GM10248 (cell line): ENCODE measurements around the gene MZF1.
"Not testable (repeated sequence)": the region's sequence is repeated elsewhere in the genome, so short reads cannot be mapped to it uniquely, and the experiment has no call there.

ENCODE experiments used
- CTCF ChIA-PET: fragments of 300-600 bp; sonication (Branson Sonifier 250); formaldehyde crosslinking; extraction: SDS; loops from one replicate; lab custom pipeline; 2021; ENCODE audit warnings: antibody characterized with exemption; lab: Yijun Ruan, JAX
- POLR2A ChIA-PET: fragments of 350-650 bp; sonication (Branson Sonifier 250); formaldehyde crosslinking; extraction: SDS; loops from one replicate; lab custom pipeline; 2020; ENCODE audit warnings: antibody characterized with exemption; lab: Yijun Ruan, JAX
- DNase-seq: peaks from one replicate; pipeline ENCODE4 v3.0.0; 2012; ENCODE audit errors: extremely low spot score
- CTCF ChIP-seq: IDR thresholded peaks from 2 replicates; pipeline ENCODE4 v1.5.1; 2012; ENCODE audit warnings: mild to moderate bottlenecking, low read depth; ENCODE audit errors: extremely low read depth, missing control alignments, control extremely low read depth

MZF1 gene

GRCh38 chr19:58546019-58546530, 27.1 kb downstream of the MZF1 start:
- POLR2A ChIA-PET, result interaction anchor here (0.9 to 2.9 kb wide), 2 partner anchors 8 to 29 kb away, joined by 3 to 32 read pairs; partner anchors contain the start of gene CHMP2A
- no peak for DNase-seq
- CTCF ChIA-PET, result interaction anchor here (2.2 to 2.3 kb wide), 2 partner anchors 8 to 32 kb away, joined by 9 to 12 read pairs; partner anchors contain the start of gene CHMP2A
- no peak for TF ChIP-seq CTCF

GRCh38 chr19:58545286-58546018, 27.7 kb downstream of the MZF1 start:
- POLR2A ChIA-PET, result interaction anchor here (0.9 to 2.9 kb wide), 3 partner anchors 9 to 30 kb away, joined by 3 to 32 read pairs (median 3); partner anchors contain the start of gene CHMP2A
- no peak for TF ChIP-seq CTCF
- DNase-seq, result no peak
- CTCF ChIA-PET, result interaction anchor here (2.2 to 2.3 kb wide), 2 partner anchors 9 to 31 kb away, joined by 9 to 12 read pairs; partner anchors contain the start of gene CHMP2A

- CTCF ChIA-PET, result interaction anchor here (1.9 to 2.3 kb wide), 2 partner anchors 10 to 25 kb away, joined by 12 to 23 read pairs; partner anchors contain the start of genes CHMP2A and ZBTB45
- POLR2A ChIA-PET, result interaction anchor here (0.5 to 2.9 kb wide), 6 partner anchors 9 to 51 kb away, joined by 3 to 32 read pairs (median 4); partner anchors contain the start of gene CHMP2A
- no peak for TF ChIP-seq CTCF
- peak; percentile 90 for DNase-seq
Observed at GRCh38 chr19:58544591-58545285, 28.4 kb downstream of the MZF1 start.

GRCh38 chr19:58543826-58544590, 29.1 kb downstream of the MZF1 start, which contains the start of gene TRIM28:
Gene TRIM28 (plus strand): TSS chr19:58544064. CDS start chr19:58544758, 694 bp downstream.
- CTCF ChIA-PET, result interaction anchor here (1.0 to 2.3 kb wide), 4 partner anchors 10 to 37 kb away, joined by 3 to 23 read pairs (median 9); partner anchors contain the start of genes CHMP2A and ZBTB45
- TF ChIP-seq CTCF, result no peak
- peak; percentile 100 for DNase-seq
- POLR2A ChIA-PET, result interaction anchor here (0.5 to 2.9 kb wide), 7 partner anchors 10 to 240 kb away, joined by 3 to 32 read pairs (median 4); partner anchors contain the start of genes CHMP2A and ZBTB45

GRCh38 chr19:58542641-58543372, 30.3 kb downstream of the MZF1 start:
- not testable (repeated sequence) for DNase-seq
- ChIA-PET POLR2A (interaction anchor here (0.8 kb wide), 1 partner anchor 239 kb away, joined by 4 read pairs; no protein-coding TSS in a partner anchor), CTCF (interaction anchor here (1.1 to 1.9 kb wide), 2 partner anchors 23 to 29 kb away, joined by 6 to 23 read pairs; partner anchors contain the start of gene ZBTB45)

GRCh38 chr19:58539169-58539559, 34.0 kb downstream of the MZF1 start:
- POLR2A ChIA-PET, CTCF ChIA-PET, DNase-seq: not testable (repeated sequence)
